ENCODE data around the gene SLC35G2. TPM values are rescaled to one million over a fixed set of nuclear protein-coding genes. Genes with fewer than 3 reads are reported as not detected.

Gene SLC35G2
- polyA plus RNA-seq, 2 of the 4 experiments (the other 2 are of a cell fraction) = 17.2 to 34.8 TPM

DNA sequence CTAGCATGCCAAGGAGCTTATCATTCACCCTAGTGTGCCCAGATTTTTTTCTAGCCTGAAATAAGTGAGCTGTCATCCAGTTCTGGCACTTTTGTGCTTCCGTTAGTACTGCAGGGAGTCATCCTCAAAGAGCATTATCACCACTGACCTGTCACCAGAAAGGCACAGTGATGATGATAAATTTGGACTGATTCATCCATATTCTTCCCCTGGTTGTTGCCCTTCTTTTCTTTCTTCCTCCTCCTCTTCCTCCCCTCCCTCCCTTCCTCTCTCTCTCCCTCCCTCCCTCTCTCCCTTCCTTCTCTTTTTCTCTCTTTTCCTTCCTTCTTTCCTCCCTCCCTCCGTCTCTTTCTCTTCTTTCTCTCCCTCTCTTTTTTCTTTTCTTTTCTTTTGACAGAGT, 21.3 kb downstream of the SLC35G2 start:
- ChIA-PET POLR2A (interaction anchor here (1.7 to 2.3 kb wide), 2 partner anchors 21 to 88 kb away, joined by 7 to 15 read pairs; partner anchors contain the start of genes NCK1 and STAG1), CTCF (no interaction called here)
- H3K9me3 ChIP-seq = no peaks in the 10 kb centered on the region
- TF ChIP-seq NFE2L2 (conservative IDR thresholded peaks at IDR 0.05; ENCODE audit: low read length) (no peak), EHF (CRISPR knock-in tag; IDR thresholded peaks at IDR 0.05) (no peak), EHMT2 (IDR thresholded peaks at IDR 0.05; ENCODE audit: low read depth) (no peak), MAZ (IDR thresholded peaks at IDR 0.05; ENCODE audit: borderline replicate concordance, low read depth, low read length) (no peak), POLR2A (IDR thresholded peaks at IDR 0.05; ENCODE audit: low read length) (no peak), ZFP36 (IDR thresholded peaks at IDR 0.05; ENCODE audit: borderline replicate concordance, partially characterized antibody) (no peak), KDM5A (IDR thresholded peaks at IDR 0.05) (no peak), PBX3 (IDR thresholded peaks at IDR 0.05) (no peak), TP53 (CRISPR knock-in tag; IDR thresholded peaks at IDR 0.05) (no peak), NPAS2 (CRISPR knock-in tag; IDR thresholded peaks at IDR 0.05; ENCODE audit: borderline replicate concordance) (no peak), RNF2 (IDR thresholded peaks at IDR 0.05; ENCODE audit: borderline replicate concordance, low read depth) (no peak), HOXB5 (CRISPR knock-in tag; IDR thresholded peaks at IDR 0.05) (no peak), CBX8 (IDR thresholded peaks at IDR 0.05) (no peak), POLR2AphosphoS2 (conservative IDR thresholded peaks at IDR 0.05; ENCODE audit: low read length) (no peak), KDM1A (IDR thresholded peaks at IDR 0.05; ENCODE audit: low read depth) (no peak)
- ATAC-seq (no peak), DNase-seq (ENCODE audit: low read depth in 1 of 2, low spot score in 1 of 2) (no peak), FAIRE-seq (no peak)
- H3K4me1 ChIP-seq = peaks cover 37% of the 10 kb centered on the region
- H3K4me2 ChIP-seq = no peak overlapping the region
- peak overlapping the region in 1 of 2 experiments; percentile 24; a peak in 1 of 6 replicates for H3K27ac ChIP-seq
- WGBS (ENCODE audit: missing lambda C conversion rate) = 76% methylated on average over 2 of the region's 2 CpGs
- H3K4me3 ChIP-seq = no peak overlapping the region

DNA sequence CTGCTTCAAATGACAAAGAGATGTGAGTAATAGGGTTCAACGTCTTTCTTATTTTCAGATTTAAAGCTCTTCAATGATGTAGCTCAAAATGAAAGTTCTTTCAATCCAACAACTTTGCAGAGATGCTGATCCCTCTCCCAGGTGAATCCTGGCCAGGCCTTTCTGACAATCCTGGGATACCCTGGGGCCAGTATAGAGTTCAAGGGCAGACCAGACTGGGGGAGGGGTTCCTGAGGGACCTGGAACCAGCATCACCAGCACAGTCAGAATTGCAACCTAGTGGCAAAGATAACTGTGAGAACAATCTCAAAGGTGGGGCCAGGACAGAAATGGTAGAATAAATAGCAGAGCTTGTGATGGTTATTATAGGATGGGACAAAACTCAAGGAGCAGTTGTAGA, 23.4 kb downstream of the SLC35G2 start:
- H3K27ac ChIP-seq = no peak overlapping the region
- TF ChIP-seq HOXA7 (CRISPR knock-in tag; IDR thresholded peaks at IDR 0.05) (no peak), NFE2L2 (conservative IDR thresholded peaks at IDR 0.05; ENCODE audit: low read length) (no peak), BHLHE40 (IDR thresholded peaks at IDR 0.05; ENCODE audit: low read depth, low read length) (no peak), CBX2 (IDR thresholded peaks at IDR 0.05; ENCODE audit: borderline replicate concordance, low read depth) (no peak), RCOR1 (IDR thresholded peaks at IDR 0.05; ENCODE audit: low read depth, low read length) (no peak), MAZ (IDR thresholded peaks at IDR 0.05; ENCODE audit: borderline replicate concordance, low read depth, low read length) (no peak), POLR2A (IDR thresholded peaks at IDR 0.05; ENCODE audit: low read length) (no peak), JUNB (IDR thresholded peaks at IDR 0.05) (no peak), FOSB (CRISPR knock-in tag; IDR thresholded peaks at IDR 0.05) (no peak), EP300 (IDR thresholded peaks at IDR 0.05) (no peak), HEYL (CRISPR knock-in tag; IDR thresholded peaks at IDR 0.05) (no peak), HDAC2 (IDR thresholded peaks at IDR 0.05) (no peak), CTCF (IDR thresholded peaks at IDR 0.05) (no peak), NPAS2 (CRISPR knock-in tag; IDR thresholded peaks at IDR 0.05; ENCODE audit: borderline replicate concordance) (no peak), RARB (CRISPR knock-in tag; IDR thresholded peaks at IDR 0.05) (no peak), GATA3 (IDR thresholded peaks at IDR 0.05; ENCODE audit: borderline replicate concordance) (no peak), HES2 (IDR thresholded peaks at IDR 0.05) (no peak), MAX (IDR thresholded peaks at IDR 0.05) (no peak), CEBPB (IDR thresholded peaks at IDR 0.05) (no peak)
- CTCF ChIA-PET = interaction anchor here (2.2 kb wide), 1 partner anchor 172 kb away, joined by 6 read pairs; no protein-coding TSS in a partner anchor
- FAIRE-seq (no peak), ATAC-seq (no peak), DNase-seq (ENCODE audit: low read depth in 1 of 2, low spot score in 1 of 2) (no peak)
- peaks cover 22% of the 10 kb centered on the region for H3K4me1 ChIP-seq
- H3K9me3 ChIP-seq = no peaks in the 10 kb centered on the region
- H3K4me2 ChIP-seq = no peak overlapping the region
- POLR2A ChIA-PET = no interaction called here
- no peak overlapping the region for H3K4me3 ChIP-seq
- 86% methylated on average over 1 of the region's 1 CpG for WGBS (ENCODE audit: missing lambda C conversion rate)
